Subcutaneous abdominal adipose tissue (tissue), 5 donors: ENCODE measurements around the gene NFX1.
"Not testable (repeated sequence)": the region's sequence is repeated elsewhere in the genome, so short reads cannot be mapped to it uniquely, and the experiment has no call there.

Experiments used
- H3K27ac ChIP-seq: one replicate; pipeline ENCODE4 v1.7.0; 2013; ENCODE audit warnings: low read depth, mild to moderate bottlenecking, inconsistent platforms, low read length, moderate library complexity
- H3K27me3 ChIP-seq, 5 donors: one replicate each; pipeline ENCODE4 v1.7.0; 2013; ENCODE audit warnings: low read length in 5 of 5, inconsistent platforms in 1 of 5; ENCODE audit not compliant: control insufficient read depth in 5 of 5, insufficient read depth in 4 of 5
- H3K36me3 ChIP-seq, 5 donors: one replicate each; pipeline ENCODE4 v1.7.0; 2013; ENCODE audit warnings: low read length in 5 of 5; ENCODE audit not compliant: control insufficient read depth in 5 of 5, insufficient read depth in 5 of 5
- H3K4me1 ChIP-seq, 5 donors: one replicate each; pipeline ENCODE4 v1.7.0; 2013; ENCODE audit warnings: low read length in 5 of 5, mild to moderate bottlenecking in 3 of 5, moderate library complexity in 1 of 5; ENCODE audit not compliant: control insufficient read depth in 5 of 5, insufficient read depth in 5 of 5
- H3K4me3 ChIP-seq, 5 donors: one replicate each; pipeline ENCODE4 v1.7.0; 2013; ENCODE audit warnings: low read length in 5 of 5, low read depth in 1 of 5
- H3K9ac ChIP-seq, 5 donors: one replicate each; pipeline ENCODE4 v1.7.0; 2013; ENCODE audit warnings: low read length in 5 of 5, mild to moderate bottlenecking in 4 of 5, moderate library complexity in 3 of 5
- H3K9me3 ChIP-seq, 5 donors: one replicate each; pipeline ENCODE4 v1.7.0; 2013; ENCODE audit warnings: low read length in 5 of 5; ENCODE audit not compliant: control insufficient read depth in 5 of 5
- donor health status: healthy.
- donor health status: healthy.
- donor health status: healthy.
- donor health status: healthy.
- donor health status: healthy.

NFX1 gene

GRCh38 chr9:33378121-33378795 is 87.9 kb downstream of the NFX1 start:
- Histone ChIP-seq H3K4me3 (no peak overlapping the region), H3K9ac (no peak overlapping the region), H3K4me1 (peaks cover 8 to 37% (median 30%) of the 10 kb centered on the region in 5 donors), H3K36me3 (peaks cover 0 to 9% (median 4%) of the 10 kb centered on the region in 5 donors), H3K27ac (no peak overlapping the region), H3K27me3 (no peaks in the 10 kb centered on the region), H3K9me3 (no peaks in the 10 kb centered on the region)

GRCh38 chr9:33379666-33380389 is 89.5 kb downstream of the NFX1 start:
- H3K4me3 ChIP-seq: no peak overlapping the region
- H3K27me3 ChIP-seq: no peaks in the 10 kb centered on the region
- H3K9ac ChIP-seq: no peak overlapping the region
- H3K4me1 ChIP-seq: peaks cover 8 to 36% (median 28%) of the 10 kb centered on the region in 5 donors
- peaks cover 0 to 3% (median 2%) of the 10 kb centered on the region in 5 donors for H3K36me3 ChIP-seq
- H3K27ac ChIP-seq: peak overlapping the region; percentile 78
- no peaks in the 10 kb centered on the region for H3K9me3 ChIP-seq

DNA sequence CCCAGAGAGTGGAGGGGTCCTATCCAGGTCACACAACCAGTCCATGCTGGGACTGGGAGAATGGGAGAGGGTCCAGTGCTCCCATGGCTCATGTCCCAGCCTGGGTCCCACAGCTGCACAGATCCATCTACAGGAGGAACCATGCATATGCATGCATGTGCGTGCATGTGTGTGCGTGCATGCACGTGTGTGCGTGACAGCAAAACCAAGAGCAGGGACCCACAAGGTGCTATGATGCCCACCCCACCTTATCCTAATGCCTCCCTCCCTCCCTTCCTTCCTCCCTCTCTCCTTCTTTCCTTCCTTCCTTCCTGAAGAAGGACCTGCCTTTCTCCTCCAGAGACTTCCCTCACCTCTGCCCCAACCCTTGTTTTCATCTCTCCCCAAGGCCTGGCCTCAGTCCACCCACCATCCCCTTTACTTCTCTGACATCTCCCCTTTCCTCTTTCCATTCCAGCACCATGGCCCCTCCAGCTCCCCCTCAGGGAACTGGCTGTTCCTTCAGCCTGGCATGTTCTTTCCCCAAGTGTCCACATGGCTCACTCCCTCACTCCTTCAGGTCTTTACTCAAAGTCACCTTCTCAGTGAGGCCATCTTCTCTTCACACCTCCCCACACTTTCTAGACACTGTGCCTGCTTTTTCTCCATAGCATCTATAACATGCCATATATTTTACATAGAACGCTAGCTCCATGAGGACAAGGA is 90.2 kb downstream of the NFX1 start:
- Histone ChIP-seq H3K27ac (peak overlapping the region; percentile 78), H3K9me3 (no peaks in the 10 kb centered on the region)

DNA sequence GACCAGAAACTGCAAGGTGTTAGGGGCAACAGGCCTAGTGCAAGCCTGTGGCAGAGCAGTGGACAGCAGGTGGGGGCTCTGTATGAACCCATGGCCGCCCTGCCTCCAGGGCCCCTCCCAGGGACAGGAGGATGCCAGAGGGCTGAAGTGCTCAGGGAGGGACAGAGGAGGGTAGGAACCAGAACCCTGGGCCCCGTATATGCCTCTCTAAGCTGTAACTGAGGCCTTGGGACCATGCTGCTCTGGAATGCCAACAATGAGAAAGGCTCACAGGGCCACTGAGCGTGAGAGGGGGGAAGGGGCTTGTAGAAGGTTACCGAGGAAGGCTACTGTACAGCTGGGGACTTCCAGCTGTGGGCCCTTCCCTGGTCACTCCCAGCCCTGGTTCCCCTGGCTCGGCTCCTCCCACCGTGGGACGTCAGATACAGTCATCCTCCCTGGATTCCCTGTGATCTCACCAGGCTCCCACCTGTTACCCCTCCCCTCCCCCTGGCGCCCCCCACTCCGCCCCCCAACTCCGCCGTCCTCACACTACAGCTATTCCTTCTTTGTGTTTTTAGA is 91.0 kb downstream of the NFX1 start:
- Histone ChIP-seq H3K27ac (peak overlapping the region; percentile 78), H3K4me1 (peaks cover 2 to 21% (median 19%) of the 10 kb centered on the region in 5 donors), H3K27me3 (no peaks in the 10 kb centered on the region)

More for the DNA sequence above, 90.2 kb downstream of the NFX1 start:
- no peaks in the 10 kb centered on the region for H3K27me3 ChIP-seq
- peaks cover 0 to 10% (median 4%) of the 10 kb centered on the region in 5 donors for H3K36me3 ChIP-seq
- peaks cover 6 to 29% (median 21%) of the 10 kb centered on the region in 5 donors for H3K4me1 ChIP-seq
- peak overlapping the region in 1 of 5 donors; percentile 26 for H3K9ac ChIP-seq
- H3K4me3 ChIP-seq: no peak overlapping the region

DNA sequence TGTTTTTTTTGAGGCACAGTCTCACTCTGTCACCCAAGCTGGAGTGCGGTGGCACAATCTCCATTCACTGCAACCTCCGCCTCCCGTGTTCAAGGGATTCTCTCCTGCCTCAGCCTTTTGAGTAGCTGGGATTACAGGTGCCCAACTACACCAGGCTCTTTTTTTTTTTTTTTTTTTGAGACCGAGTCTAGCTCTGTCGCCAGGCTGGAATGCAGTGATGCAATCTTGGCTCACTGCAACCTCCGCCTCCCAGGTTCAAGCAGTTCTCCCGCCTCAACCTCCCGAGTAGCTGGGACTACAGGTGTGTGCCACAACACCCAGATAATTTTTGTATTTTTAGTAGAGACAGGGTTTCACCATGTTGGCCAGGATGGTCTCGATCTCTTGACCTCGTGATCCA is 92.1 kb downstream of the NFX1 start:
- Histone ChIP-seq H3K27ac (peak overlapping the region; percentile 41), H3K36me3 (peaks cover 0 to 14% (median 5%) of the 10 kb centered on the region in 5 donors), H3K4me1 (peaks cover 2 to 30% (median 22%) of the 10 kb centered on the region in 5 donors)
- not testable (repeated sequence) for H3K27me3 ChIP-seq, H3K9ac ChIP-seq, H3K9me3 ChIP-seq, H3K4me3 ChIP-seq

More for the DNA sequence above, 91.0 kb downstream of the NFX1 start:
- H3K36me3 ChIP-seq: peaks cover 0 to 14% (median 5%) of the 10 kb centered on the region in 5 donors
- peak overlapping the region in 2 of 5 donors; percentile 26 to 53 for H3K9ac ChIP-seq
- H3K9me3 ChIP-seq: no peaks in the 10 kb centered on the region
- H3K4me3 ChIP-seq: no peak overlapping the region

- Histone ChIP-seq H3K36me3 (peaks cover 0 to 14% (median 5%) of the 10 kb centered on the region in 5 donors), H3K4me1 (peaks cover 3 to 40% (median 32%) of the 10 kb centered on the region in 5 donors), H3K27ac (peak overlapping the region; percentile 41)
- not testable (repeated sequence) for H3K4me3 ChIP-seq, H3K9me3 ChIP-seq, H3K27me3 ChIP-seq, H3K9ac ChIP-seq
Measured at GRCh38 chr9:33383396-33383795, 93.1 kb downstream of the NFX1 start.

- not testable (repeated sequence) for H3K27me3 ChIP-seq, H3K4me3 ChIP-seq, H3K9ac ChIP-seq, H3K9me3 ChIP-seq
- Histone ChIP-seq H3K36me3 (peaks cover 0 to 14% (median 5%) of the 10 kb centered on the region in 5 donors), H3K4me1 (peaks cover 3 to 47% (median 40%) of the 10 kb centered on the region in 5 donors), H3K27ac (peak overlapping the region; percentile 65)
Measured at GRCh38 chr9:33385536-33385935, 95.2 kb downstream of the NFX1 start.

DNA sequence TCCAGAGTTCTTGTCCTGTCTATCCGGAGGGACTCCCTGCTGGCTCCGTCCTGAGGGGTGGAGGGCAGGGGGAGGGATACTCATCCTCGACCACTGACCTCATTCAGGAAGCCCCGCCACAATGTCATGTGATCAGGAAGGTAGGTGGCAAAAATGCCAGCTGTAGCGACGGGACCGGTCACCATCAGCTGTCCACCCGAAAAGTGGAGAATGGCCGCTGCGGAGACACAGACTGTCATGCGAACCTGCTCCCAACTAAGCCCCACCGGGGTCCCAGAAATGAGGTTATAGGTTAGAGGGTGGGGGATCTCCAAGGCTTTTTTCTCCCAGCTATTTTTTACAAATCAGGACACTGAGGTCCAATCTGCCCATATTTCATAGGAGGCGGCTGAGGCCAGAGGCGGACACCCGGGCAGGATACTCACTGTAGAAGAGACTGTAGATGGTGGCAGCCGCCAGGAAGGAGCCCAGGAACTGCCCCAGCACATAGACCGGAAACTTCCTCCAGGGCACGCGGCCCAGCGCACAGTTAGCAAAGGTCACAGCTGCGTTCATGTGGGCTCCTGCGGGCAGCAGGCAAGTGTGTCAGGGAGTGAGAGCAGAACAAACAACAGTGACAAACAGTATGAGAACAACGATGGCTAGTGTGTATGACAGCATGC is 95.8 kb downstream of the NFX1 start:
- Histone ChIP-seq H3K27ac (peak overlapping the region; percentile 65), H3K4me1 (peaks cover 3 to 47% (median 40%) of the 10 kb centered on the region in 5 donors), H3K36me3 (peaks cover 0 to 14% (median 5%) of the 10 kb centered on the region in 5 donors)
- not testable (repeated sequence) for H3K4me3 ChIP-seq, H3K9ac ChIP-seq, H3K9me3 ChIP-seq, H3K27me3 ChIP-seq

- not testable (repeated sequence) for H3K27me3 ChIP-seq, H3K9ac ChIP-seq, H3K9me3 ChIP-seq, H3K4me3 ChIP-seq
- Histone ChIP-seq H3K4me1 (peaks cover 1 to 46% (median 39%) of the 10 kb centered on the region in 5 donors), H3K27ac (peak overlapping the region; percentile 65), H3K36me3 (peaks cover 0 to 14% (median 5%) of the 10 kb centered on the region in 5 donors)
Measured at GRCh38 chr9:33386641-33386996, 96.3 kb downstream of the NFX1 start.
